Stimulated activated CD4-positive, alpha-beta T cell treated with anti-CD3 and anti-CD28 coated beads, TNF-alpha, amount 100 ng/mL, for 4 hours (primary cell): ENCODE data around the gene TMEM144.
"Not testable (repeated sequence)": the region's sequence is repeated elsewhere in the genome, so short reads cannot be mapped to it uniquely, and the experiment has no call there.

Experiments used
- DNase-seq, 3 experiments: peaks; one replicate each; pipeline ENCODE4 v3.0.0-alpha.2; 2020; ENCODE audit warnings: low read depth in 3 of 3

The TMEM144 gene

DNA sequence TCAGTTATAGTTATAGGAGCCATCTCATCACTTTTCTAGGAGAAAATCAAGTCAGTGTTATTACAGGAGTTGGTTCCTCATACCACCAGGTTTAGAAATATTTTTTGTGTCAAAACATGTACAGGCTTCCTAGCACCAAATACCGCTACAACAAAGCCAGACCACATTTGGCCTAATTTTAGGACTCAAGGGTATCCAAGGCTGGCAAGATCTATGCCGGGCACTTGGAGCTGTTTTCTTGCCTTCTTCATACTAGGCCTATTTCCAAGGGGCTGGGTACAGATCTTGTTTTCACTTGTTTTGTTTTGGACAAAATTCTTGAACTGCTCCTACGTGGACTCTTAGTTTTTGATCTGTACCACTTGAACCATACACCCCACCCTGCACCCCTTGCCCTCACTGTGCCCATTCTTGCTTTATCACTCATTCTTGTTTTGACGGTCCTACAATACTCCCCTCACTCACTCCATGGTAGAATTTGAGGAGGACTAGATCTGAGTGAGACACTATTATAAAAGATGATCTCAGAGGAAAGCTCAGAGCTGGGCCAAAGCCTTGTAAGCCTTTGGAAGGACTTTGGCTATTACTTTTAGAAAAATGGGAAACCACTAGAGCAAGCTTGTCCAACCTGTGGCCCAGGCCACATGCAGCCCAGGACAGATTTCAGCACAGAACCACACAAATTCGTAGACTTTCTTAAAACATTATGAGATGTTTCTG lies 17.7 kb upstream of the TMEM144 start:
- no peak for DNase-seq

DNA sequence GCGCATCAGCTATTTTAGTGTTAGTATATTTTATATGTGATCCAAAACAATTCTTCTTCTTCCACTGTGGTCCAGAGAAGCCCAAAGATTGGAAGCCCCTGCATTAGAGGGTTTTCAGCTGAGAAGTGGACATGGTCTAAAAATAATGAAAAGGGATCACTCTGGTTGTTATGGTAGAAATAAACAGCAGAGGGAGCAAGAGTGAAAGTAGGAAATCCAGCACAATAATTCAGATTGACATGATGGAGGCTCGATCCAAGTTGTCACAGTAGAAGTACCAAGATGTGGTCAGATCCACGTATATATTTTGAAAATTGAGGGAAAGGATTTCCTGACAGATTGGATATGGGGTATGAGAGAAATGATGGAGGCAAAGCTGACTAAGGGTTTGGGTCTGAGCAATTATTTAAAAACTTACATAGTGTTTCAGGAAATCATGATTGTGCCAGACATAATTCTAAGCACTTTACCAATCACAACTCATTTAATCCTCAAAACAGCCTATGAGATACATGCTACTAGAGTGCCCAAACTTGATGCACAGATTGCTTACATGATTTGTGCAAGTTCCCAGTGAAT lies 17.0 kb upstream of the TMEM144 start:
- no peak for DNase-seq

DNA sequence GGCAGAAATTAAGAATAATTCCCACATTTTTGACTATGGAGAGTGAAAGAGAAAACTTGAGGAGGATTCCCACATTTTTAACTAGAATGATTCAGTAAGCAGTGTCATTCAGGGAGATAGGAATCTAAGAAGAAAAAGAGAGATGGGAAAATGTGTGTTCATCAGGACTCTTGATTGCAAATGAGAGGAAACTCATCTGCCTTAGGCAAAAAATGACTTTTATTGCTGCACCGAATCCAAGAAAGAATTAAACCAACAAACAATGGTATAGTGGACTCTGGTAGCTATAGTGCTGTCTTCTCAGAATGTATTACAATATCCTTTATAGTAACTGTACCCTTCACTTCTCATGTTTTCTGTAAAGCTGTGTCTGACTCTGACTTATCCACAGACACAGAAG lies 15.0 kb upstream of the TMEM144 start:
- no peak for DNase-seq

DNA sequence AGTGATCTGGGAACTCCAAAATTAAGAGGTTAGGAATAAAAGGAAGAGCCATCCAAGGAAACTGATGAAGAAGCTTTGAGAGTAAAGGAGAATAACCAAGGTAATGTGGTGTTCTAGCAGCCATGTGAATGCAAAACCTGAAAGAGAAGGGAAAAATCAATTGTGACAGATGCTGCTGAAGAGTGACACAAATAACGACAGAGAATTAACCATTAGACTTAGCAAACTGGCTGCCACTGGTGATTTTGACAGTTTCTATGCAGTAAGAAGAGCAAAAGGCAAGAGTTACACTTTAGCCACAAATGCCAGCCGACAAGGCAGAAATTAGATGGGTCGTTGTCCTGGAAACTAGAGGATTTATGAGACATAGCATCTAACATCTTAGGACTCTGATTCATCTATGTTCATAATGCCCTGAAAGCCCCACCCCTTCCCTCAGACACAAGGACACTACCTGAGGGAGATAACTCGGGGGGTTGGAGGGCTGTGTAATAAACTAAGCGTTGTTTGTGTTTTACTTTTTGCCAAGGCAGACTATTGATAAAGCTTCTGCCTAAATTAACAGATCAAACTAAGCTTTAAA lies 13.0 kb upstream of the TMEM144 start:
- DNase-seq = no peak

DNA sequence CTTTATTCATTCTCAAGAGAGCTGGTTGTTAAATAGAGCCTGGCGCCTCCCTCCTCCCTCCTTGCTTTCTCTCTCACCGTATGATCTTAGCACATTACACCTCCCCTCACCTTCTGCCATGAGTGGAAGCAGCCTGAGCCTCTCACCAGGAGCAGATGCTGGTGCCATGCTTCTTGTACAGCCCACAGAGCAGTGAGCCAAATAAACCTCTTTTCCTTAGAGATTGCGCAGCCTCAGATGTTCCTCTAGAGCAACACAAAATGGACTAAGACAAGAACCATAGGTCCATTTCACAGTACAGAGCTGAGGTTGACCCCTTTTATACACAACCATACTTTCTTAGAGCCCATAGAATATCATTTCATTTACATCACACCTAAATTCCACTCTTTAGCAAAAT lies 10.1 kb upstream of the TMEM144 start:
- no peak for DNase-seq

DNA sequence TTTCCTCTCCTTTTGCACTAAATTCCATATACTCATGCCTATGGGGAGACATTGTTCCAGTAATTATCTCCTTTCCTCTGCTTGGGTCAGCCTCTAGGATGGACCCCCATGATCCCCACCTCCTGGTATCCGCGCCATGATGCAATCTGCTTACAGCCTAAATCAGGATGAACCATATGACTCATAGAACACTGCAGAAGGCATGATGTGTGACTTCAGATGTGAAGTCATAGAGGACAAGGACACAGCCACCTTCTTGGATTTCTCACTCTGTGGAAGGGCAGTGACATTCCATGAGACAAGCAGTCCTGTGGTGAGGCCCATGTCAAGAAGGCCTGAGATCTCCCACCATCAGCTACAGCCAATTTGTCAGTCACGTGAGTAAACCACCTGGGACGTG lies 9.0 kb upstream of the TMEM144 start:
- DNase-seq = no peak

DNA sequence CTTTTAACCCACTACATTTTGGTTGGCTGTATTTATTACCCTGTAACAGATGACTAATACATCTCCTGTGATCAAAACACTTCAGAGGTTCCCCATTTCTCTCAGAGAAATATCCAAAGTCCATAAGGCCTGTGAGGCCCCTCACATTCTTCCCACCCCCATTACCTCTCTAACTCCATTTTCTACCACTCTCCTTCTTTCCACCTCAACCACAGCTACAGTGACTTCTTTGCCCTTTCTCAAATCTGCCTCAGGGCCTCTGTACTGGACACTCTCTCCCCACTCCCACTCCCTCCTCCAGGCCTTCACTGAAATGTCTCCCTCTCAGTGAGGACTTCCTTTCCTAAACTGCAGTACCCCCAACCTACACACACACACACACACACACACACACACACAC lies 8.4 kb upstream of the TMEM144 start:
- DNase-seq = no peak

DNA sequence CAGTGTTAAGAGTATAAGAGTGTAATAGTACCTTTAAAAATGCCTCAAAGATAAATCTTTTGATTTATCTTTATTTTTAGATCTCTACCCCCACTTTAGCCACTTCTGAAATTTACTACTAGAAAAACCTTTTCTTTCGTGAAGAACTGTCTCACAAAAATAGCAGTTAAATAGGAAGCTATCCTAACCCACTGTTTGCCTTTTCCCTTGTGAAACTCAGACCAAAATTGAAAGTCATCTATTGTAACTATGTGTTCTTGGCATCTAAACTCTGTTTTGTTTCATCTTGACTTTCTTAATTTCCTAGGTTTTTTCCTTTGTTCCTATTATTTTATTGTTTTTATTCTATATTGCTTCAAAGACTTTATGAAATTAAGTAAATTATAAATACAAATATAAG lies 7.8 kb upstream of the TMEM144 start:
- no peak for DNase-seq

DNA sequence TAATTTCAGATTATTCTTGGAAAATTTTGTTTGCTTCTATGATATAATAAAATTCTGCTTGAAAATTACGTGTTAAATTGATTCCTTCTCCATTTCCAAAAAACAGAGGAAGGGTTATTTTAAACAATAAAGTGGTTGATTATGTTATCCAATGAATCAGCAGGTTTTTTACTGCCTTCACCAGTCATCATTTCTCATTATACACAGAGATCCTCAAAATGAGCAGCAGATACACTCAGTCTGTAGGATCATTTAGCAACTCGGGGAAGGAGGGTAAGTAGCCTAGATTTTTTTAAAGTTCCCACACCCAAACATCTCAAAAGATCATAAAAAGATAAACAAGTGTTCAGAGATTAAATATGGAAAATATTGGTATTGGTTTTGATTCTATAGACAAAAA lies 6.8 kb upstream of the TMEM144 start:
- DNase-seq = no peak

DNA sequence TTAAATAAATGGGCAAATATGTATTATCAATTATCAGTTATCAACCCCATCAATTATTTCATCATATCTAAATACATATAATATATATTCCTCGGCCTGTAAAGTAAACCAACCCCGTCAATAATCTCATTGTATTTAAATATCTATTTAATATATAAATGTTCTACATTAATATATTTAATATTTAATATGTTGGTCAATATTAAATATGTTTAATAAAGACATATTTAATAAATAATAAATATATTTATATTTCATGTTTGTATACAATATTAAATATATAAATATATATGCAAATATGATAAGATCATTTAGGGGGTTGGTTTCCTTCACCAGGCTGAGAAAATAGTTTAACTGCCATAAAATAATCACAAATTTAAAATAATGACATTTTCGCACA lies 6.4 kb upstream of the TMEM144 start:
- no peak for DNase-seq

DNA sequence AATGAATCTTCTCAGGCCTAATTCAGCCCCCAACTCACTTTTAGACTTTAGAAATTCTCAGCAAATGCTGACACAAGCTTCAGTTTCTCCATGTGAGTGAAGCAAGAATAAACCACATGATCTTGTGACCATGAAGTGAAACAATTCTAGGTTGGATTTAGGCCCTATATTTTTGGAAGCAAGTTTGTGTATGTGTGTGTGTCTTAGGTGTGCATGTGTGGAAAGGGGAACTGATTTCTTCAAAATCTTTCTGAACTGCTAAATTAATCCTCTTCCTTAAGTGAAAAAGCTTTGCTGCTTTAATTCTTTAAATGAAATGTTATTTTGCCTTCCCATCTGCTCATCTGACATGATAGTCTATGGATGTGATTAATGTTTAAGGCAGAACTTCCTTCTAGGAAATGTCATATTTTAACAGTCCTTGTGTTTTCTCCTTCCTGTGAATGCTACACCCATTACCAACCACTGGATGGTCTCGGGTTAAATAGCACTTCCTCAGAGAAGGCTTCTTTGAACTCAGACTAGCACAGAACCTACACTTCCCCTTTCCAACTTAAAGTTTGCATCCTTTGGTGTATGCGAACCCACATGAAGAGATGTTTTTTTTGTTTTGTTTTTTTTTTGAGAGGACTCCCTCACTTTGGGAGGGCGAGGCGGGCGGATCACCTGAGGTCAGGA lies 1.2 kb upstream of the TMEM144 start:
- no peak for DNase-seq

DNA sequence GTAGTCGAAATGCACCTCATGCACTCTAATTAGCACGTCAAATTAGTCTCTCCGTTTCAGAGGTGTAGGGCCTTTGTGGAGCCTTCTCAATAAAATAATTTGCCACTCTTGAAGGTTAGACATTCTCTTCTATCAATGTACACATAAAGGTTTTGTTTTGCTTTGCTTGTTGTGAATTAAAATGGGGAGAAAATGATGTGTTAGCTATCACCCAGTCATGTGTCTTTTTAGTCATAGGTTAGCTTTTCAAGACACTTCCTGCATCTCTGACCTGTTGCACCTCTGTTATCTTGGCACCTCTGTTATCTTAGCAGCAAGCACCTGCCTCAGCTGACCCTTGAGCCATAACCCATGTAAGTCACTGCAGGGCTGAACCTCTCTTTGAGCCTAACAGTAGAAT lies 936 bp downstream of the TMEM144 start:
- no peak for DNase-seq

DNA sequence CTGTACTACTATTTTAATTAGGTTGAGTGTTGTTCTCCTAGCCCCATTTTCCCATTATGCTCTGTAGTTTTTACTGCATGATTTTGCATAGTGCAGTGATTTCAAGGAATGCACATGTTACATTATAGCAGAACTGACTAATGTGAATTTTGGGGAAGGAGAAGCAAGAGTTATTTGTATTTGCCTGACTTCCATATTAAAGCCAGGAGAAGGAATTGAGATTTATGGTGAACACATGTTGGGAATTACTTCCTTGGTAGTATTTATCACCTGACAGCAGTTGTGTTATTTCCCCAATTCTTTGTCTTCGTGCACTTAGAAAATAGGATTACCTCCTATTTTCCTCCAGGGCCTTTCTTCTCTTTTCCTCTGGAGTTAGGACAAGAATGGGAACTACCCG lies 3.2 kb downstream of the TMEM144 start:
- DNase-seq = no peak

DNA sequence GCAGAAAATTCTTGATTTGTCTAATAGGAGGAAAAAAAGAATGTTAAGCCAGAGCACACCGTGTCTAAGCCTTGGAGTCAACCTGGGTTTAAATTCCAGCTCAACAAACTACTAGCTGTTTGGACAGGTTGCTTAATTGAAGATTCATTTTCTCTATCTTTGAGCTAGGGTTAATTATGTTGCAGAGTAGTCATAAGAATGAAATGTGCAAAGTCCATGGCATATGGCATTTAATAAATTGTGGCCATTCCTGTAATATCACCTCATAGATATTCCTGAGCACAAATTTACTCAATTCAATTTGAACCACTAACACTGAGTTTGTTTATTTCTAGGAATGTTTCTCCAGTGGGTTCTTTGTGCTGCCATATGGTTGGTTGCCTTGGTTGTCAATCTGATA lies 4.6 kb downstream of the TMEM144 start:
- no peak for DNase-seq

DNA sequence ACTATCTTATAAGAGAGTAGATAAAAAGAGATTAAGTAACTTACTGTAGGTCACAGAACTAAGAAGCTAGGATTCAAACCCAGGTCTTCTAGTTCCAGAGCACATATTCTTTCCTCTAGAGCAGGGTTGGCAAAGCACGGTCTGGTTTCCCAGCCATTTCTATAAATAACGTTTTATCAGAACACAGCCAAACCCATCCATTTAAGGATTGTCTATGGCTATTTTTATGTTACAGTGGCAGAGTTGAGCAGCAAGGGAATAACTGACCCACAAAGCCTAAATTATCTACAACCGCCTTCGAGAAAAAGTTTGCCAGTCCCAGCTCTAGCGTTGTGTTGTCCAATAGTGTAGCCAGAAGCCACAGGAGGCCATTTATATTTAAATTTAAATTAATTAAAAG lies 7.5 kb downstream of the TMEM144 start:
- no peak for DNase-seq

DNA sequence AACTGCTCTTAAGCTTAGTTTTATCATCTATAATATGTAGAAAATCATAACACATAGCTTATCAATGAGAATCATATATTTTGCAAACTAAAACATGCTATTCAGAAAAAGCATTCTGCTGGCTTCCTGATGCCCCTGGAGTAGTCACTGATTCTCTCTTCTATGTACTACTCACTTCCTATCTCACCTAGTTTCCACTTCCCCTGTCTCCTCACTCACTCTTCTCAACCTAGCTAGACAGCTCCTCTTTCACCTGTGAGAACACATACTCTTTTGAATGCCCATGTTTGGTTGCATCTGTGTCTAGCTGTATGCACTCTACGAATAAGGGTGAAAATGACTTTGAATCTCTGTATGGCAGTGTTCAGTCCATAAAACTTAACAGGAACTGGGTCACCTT lies 9.3 kb downstream of the TMEM144 start:
- DNase-seq = no peak

DNA sequence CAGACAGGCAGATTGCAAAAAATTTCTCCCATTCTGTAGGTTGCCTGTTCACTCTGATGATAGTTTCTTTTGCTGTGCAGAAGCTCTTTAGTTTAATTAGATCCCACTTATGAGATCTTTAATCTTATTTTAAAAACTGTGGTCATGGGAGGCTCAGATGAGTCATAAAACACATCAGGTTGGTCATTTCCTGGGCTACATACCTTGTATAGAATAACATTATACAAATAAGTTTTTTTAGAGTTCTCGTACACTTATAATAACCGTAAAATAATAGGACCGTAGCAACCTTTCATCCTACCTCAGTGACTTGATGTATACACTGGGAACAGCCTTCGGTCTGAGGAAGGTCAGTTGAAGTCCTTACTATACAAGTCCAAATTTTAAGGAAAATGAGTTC lies 14.0 kb downstream of the TMEM144 start:
- not testable (repeated sequence) for DNase-seq

DNA sequence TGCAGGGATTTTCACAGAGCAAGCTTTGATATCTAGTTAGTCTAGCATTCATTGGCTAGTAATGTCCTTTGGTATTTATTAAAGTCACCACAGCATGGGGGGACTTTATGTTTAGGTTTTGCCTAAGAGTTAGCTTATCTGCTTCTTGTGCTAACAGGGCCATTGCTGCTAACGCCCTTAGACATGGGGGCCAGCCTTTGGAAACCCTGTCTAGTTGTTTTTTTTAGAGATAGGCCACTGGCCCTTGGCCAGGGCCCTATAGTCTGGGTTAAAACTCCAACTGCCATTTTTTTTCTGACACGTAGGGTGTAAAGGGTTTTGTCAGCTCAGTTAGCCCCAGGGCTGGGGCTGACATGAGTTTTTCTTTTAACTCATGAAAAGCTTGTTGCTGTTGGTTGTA lies 14.7 kb downstream of the TMEM144 start:
- DNase-seq = not testable (repeated sequence)

DNA sequence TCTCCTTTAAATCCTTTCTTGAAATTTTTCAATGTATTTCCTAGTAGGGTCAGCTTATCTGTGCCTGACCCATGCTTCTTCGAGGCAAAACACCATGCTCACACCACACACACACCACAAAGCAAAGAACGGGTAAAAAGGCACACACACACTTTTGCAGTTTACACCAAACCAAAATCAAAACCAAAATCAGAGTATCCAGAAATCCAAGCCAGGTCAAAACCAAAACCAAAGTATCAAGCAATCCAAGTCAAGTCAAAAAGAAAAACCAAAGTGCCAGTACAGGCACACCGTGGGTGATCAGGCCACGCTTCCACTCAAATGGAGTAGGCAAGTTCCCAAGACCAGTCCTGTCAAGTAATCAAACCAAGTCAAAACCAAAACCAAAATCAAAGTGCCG lies 17.6 kb downstream of the TMEM144 start:
- not testable (repeated sequence) for DNase-seq

DNA sequence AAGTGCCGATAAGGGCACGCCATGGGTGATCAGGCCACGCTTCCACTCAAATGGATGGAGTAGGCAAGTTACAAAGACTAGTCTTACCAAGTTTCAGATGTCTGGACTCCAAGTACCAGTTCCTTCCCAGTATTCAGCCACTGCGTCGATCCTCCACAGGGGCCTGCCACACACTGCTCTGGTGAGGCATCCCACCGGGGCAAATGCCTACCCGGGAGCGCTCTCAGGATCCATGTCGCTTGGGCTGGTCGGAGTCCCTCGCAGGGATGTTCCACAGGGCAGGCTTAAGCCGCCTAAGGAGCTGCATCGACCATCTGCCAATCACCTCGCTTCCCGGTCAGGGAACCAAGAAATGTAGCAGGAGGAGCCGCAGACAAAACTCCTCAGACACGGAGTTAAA lies 18.1 kb downstream of the TMEM144 start:
- DNase-seq = not testable (repeated sequence)

DNA sequence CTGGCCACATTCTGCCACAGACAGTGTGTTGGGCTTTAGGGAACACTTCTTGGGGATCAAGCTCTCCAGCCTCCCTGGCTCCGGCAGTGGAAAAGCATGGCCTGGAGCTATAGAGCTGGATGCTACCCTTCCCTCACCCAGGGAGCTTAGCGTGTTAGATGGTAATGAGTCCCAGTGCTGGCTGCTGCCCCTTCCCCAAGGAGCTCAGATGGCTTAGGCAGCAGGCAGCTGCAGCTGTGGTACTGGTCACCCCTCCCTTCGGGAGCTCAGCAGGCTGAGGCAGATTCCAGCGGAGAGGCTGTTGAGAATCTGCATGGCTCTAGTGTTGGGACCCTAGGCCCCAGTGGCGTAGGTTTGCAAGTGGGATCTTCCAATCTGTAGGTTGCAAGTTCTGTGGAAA lies 19.5 kb downstream of the TMEM144 start:
- no peak for DNase-seq

DNA sequence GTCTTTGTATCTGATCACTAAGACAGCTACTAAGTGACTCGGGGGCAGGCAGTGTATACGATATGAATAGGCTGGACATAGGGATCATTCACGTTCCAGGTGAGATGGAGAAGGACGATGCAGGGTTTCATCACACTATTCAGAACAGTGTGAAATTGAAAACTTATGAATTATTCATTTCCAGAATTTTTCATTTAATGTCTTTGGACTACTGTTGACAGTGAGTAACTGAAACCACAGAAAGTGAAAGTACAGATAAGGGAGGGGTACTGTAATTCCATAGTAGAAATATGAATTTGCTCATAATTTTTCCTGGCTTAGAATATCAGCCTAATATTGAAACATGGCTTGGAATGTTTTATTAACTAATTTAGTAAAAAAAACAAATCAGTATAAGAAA lies 24.4 kb downstream of the TMEM144 start:
- no peak for DNase-seq
